Measurements from ENCODE around the gene CNPY3.
"Not testable (repeated sequence)": the region's sequence is repeated elsewhere in the genome, so short reads cannot be mapped to it uniquely, and the experiment has no call there.

Gene CNPY3

GRCh38 chr6:42915732-42916131 lies 13.5 kb upstream of the CNPY3 start, which contains the start of gene PTCRA:
PTCRA (plus strand) TSS chr6:42916053; CDS start chr6:42916070, 17 bp downstream.
- DNase-seq (ENCODE audit: low read depth in 2 of 2): no peak

GRCh38 chr6:42916288-42916687 lies 13.0 kb upstream of the CNPY3 start:
- DNase-seq (ENCODE audit: low read depth in 2 of 2): no peak

- DNase-seq (ENCODE audit: low read depth in 2 of 2): no peak
These were observed 7.5 kb upstream of the CNPY3 start for GRCh38 chr6:42921801-42922200.

- no peak for DNase-seq (ENCODE audit: low read depth in 2 of 2)
These were observed 5.6 kb upstream of the CNPY3 start for GRCh38 chr6:42923666-42924065.

GRCh38 chr6:42925248-42925857 lies 3.9 kb upstream of the CNPY3 start:
- no peak for DNase-seq (ENCODE audit: low read depth in 2 of 2)

GRCh38 chr6:42929821-42930360 lies 611 bp downstream of the CNPY3 start:
- peak; percentile 46 to 58 for DNase-seq (ENCODE audit: low read depth in 2 of 2)

GRCh38 chr6:42932412-42932811 lies 3.1 kb downstream of the CNPY3 start:
- no peak for DNase-seq (ENCODE audit: low read depth in 2 of 2)

DNA sequence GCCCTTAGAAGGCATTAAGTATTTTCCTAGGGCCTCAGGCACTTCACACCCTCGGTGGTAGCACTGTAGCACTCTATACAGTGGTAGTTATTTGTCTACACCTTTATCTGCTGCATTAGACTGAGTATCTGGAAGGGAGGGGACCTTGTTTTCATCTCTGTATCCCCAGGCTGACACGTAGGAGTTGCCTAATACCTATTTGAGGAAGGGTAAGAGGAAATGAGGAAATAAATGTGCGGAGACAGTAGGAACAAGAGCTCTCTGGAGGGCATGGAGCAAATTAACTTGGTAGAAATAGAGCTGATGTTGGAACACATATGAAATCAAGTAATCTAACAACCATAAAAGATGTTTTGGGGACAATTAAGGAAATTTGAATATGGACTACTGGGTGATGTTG lies 3.9 kb downstream of the CNPY3 start:
- no peak for DNase-seq (ENCODE audit: low read depth in 2 of 2)

GRCh38 chr6:42935322-42935721 lies 6.0 kb downstream of the CNPY3 start:
- no peak for DNase-seq (ENCODE audit: low read depth in 2 of 2)

- no peak for DNase-seq (ENCODE audit: low read depth in 2 of 2)
These were observed 7.1 kb downstream of the CNPY3 start for GRCh38 chr6:42936398-42936797.

DNA sequence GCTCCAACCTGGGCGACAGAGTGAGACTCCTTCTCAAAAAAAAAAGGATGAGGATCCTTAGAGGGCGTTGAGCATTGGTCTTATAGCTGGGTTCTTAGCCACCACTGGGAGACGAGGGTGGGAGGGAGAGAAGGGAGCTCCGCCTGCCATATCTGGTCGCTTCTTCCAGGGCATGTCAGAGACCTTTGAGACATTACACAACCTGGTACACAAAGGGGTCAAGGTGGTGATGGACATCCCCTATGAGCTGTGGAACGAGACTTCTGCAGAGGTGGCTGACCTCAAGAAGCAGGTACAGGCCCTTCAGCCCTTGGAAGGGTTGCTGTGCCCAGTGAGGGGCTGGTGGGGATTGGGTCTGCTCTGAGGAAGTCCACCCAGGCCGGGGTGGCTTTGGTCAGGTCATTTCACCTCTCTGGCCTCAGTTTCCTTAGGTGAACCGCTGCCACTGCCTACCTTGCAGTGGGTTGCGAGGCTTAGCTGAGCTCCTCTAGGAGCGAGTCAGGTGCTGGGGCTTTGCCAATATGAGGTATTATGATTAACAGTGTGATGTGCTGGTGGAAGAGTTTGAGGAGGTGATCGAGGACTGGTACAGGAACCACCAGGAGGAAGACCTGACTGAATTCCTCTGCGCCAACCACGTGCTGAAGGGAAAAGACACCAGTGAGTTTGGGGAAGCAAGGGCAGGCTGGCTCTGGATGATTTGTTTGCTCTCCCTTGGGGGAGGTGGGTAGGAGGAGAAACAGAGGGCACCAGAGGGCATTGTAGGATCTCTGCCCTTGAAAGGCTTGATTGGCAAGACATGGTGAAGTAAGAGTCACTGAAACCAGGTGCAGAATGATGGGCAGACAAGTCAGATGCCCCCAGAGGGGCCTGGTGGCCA lies 8.5 kb downstream of the CNPY3 start:
- no peak for DNase-seq (ENCODE audit: low read depth in 2 of 2)

GRCh38 chr6:42938428-42938796 lies 9.1 kb downstream of the CNPY3 start:
- DNase-seq (ENCODE audit: low read depth in 2 of 2): no peak

DNA sequence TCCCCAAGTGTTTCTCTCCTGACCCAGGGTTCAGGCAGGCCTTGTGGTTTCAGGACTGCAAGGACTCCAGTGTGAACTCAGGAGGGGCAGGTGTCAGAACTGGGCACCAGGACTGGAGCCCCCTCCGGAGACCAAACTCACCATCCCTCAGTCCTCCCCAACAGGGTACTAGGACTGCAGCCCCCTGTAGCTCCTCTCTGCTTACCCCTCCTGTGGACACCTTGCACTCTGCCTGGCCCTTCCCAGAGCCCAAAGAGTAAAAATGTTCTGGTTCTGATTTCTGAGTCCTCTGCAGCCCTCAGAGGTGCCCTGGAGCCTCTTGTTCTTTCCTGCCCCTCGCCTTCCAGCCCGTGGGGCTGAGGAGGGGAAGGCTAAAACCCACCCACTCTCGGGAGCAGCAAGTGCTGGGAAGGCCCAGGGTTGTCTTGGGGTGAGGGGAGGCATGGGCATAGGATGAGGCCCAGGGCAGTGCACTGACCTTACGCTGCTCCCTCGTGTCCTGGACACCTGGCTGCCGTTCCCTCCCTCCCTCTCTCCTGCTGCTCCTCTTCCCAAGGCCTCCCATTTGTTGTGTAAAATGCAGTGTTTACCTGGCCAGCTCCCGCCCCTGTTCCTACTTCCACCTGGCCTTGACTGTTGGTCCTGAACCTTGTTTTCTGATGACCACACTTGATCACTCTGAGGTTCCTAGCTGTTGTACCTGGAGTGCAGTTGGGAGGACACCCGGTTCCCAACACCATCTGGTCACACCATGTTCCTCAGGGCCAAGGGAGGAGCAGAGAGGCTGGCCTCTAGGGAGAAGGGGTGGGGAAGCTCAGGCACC lies 9.9 kb downstream of the CNPY3 start:
- no peak for DNase-seq (ENCODE audit: low read depth in 2 of 2)

DNA sequence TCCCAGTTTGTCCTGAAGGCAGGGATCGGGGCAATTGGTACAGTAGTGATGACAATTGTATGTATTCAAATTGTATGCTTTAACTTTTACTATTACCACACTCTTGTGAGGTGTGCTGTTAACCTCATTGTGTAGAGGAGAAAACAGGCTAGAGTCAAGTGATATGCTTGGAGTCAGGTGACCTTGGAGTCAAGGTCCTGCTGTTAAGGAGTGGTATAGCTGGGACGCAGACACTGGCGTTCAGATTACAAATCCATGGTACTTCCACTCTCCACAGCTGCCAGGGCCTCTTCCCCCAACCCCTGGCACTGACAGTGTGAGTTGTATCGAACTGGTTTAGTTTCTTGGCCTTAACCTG lies 10.5 kb downstream of the CNPY3 start:
- DNase-seq (ENCODE audit: low read depth in 2 of 2): no peak

GRCh38 chr6:42940493-42941045 lies 11.3 kb downstream of the CNPY3 start:
- no peak for DNase-seq (ENCODE audit: low read depth in 2 of 2)

- not testable (repeated sequence) for DNase-seq (ENCODE audit: low read depth in 2 of 2)
These were observed 12.1 kb downstream of the CNPY3 start for GRCh38 chr6:42941356-42941755.

DNA sequence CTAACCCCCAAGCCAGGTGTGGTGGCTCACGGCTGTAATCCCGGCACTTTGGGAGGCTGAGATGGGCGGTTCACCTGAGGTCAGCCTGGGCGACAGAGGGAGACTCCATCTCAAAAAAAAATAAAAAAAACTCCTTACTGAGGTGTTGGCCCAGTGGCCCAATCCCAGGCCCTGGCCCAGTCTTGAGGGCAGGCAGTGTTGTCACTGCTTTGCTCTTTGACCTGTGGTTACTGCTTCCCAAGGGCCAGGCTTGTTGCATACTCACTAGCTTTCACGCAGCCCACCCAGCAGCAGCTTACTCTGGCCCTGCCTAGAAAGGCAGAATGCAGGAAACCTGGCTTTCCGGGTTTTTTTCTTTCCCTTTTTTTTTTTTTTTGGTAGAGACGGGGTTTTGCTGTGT lies 13.2 kb downstream of the CNPY3 start:
- DNase-seq (ENCODE audit: low read depth in 2 of 2): no peak

DNA sequence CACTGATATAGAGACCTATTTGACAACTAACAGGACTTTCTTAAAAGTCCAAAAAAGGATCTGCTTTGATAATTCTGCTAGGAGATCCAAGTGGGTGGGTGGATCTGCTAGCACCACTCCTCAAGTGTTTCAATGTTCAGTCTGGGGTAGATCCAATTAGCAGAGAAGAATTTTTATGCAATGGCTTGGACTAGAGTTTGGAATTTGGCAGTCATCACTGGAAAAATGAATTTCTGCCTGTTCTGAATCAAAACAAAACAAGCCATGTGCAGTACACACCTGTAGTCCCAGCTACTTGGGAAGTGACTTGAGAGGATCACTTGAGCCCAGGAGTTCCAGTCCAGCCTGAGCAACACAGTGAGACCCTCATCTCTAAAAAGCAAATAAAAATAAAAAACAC lies 18.7 kb downstream of the CNPY3 start:
- DNase-seq (ENCODE audit: low read depth in 2 of 2): no peak

GRCh38 chr6:42952389-42952788 lies 23.1 kb downstream of the CNPY3 start:
- DNase-seq (ENCODE audit: low read depth in 2 of 2): no peak

DNA sequence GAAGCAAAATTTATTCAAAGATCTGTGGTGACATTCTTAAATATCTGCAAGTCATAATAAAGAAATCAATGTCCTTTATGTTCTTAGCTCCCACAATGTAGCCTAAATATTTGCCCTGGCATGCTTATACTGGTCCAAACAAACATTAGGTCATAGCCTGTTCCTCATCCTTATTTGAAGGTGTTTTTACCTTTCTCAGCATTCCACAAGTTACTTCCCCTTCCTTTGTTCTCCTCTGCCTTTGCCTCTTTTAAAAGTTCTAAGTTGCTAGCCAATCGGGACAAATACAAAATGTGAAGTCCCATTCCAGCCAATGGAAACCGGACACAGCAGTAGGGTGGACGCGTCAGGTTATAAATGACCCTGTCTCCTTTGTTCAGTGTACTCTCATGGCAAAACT lies 25.1 kb downstream of the CNPY3 start:
- not testable (repeated sequence) for DNase-seq (ENCODE audit: low read depth in 2 of 2)

DNA sequence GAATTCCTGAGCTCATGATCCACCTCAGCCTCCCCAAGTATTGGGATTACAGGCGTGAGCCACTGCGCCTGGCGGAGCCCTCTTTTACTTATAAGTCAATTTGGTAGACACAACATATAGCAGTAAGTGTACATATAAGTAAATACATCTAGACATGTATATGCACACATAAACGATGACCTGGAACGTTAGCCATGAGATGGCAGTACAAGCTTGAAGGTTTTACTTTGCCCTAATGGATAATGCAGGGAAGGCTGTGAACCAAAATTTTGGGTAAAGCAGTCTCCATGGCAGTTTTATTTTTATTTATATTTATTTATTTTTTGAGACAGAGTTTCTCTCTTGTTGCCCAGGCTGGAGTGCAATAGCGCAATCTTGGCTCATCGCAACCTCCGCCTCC lies 28.8 kb downstream of the CNPY3 start:
- no peak for DNase-seq (ENCODE audit: low read depth in 2 of 2)

- no peak for DNase-seq (ENCODE audit: low read depth in 2 of 2)
These were observed 30.6 kb downstream of the CNPY3 start for GRCh38 chr6:42959917-42960242.

All from stimulated activated CD4-positive, alpha-beta T cell treated with anti-CD3 and anti-CD28 coated beads, Interleukin-12 subunit alpha, Interleukin-12 subunit beta, amount 100 ng/mL, for 24 hours (primary cell).